Fibroblast of villous mesenchyme (primary cell): Measurements from ENCODE around the gene ACP4. TPM values are rescaled to one million over a fixed set of nuclear protein-coding genes. Genes with fewer than 3 reads are reported as not detected.

Experiments
- DNase-seq: peaks from one replicate; pipeline ENCODE4 v3.0.0-alpha.2; 2010; ENCODE audit warnings: low read depth
- H3K4me3 ChIP-seq: 2 replicates; pipeline ENCODE4 v1.5.1; 2011; ENCODE audit warnings: low read depth, mild to moderate bottlenecking, low read length
- CTCF ChIP-seq: IDR thresholded peaks from 2 replicates; pipeline ENCODE4 v1.5.1; 2012; ENCODE audit warnings: low read depth, mild to moderate bottlenecking, low read length; ENCODE audit not compliant: insufficient read depth
- small RNA-seq: library from RNA; depleted of rRNA; stranded (forward); fragments of <200 nt; gene quantifications from one replicate; pipeline ENCODE3, GENCODE V24; 2012
- total RNA-seq: library from RNA; depleted of rRNA; stranded (reverse); fragments of >200 nt; gene quantifications from 2 replicates; pipeline ENCODE4 v1.2.3, GENCODE V29; 2012

ACP4 gene
- total RNA-seq, 1 donor = not detected

GRCh38 chr19:50842130-50842529, 51.9 kb downstream of the ACP4 start:
- DNase-seq = no peak
- no peak for TF ChIP-seq CTCF
- H3K4me3 ChIP-seq = no peak overlapping the region

GRCh38 chr19:50843205-50843604, 53.0 kb downstream of the ACP4 start:
- no peak overlapping the region for H3K4me3 ChIP-seq
- DNase-seq = no peak
- TF ChIP-seq CTCF = no peak

- no peak overlapping the region for H3K4me3 ChIP-seq
- no peak for TF ChIP-seq CTCF
- DNase-seq = no peak
These were observed 53.5 kb downstream of the ACP4 start for GRCh38 chr19:50843701-50844221.

- no peak for TF ChIP-seq CTCF
- no peak overlapping the region for H3K4me3 ChIP-seq
- DNase-seq = no peak
These were observed 54.2 kb downstream of the ACP4 start for GRCh38 chr19:50844296-50844935.

Small RNAs within 50 kb of the gene (small RNA-seq; reads per million reads assigned to genes)
- gene SNORD88A (95.0 reads per million, percentile 97 among the genes with 10 or more reads in this experiment), gene SNORD88B (not detected), gene SNORD88C (not detected)

Other genes starting within 250 kb of the ACP4 start
- under 0.01 TPM in 1 of 2 replicates, not detected in the other for gene LRRC4B, start 222.0 kb upstream of the ACP4 start, total RNA-seq
- gene SYT3, start 150.5 kb upstream of the ACP4 start, total RNA-seq = under 0.01 TPM in 1 of 2 replicates, not detected in the other
- gene C19orf81, start 141.0 kb upstream of the ACP4 start, total RNA-seq = 0.97 TPM in 1 of 2 replicates, not detected in the other
- 7.4 and 7.8 TPM in 2 replicates for gene SHANK1, start 70.6 kb upstream of the ACP4 start, total RNA-seq
- gene CLEC11A, start 67.1 kb upstream of the ACP4 start, total RNA-seq = 18.6 and 25.4 TPM in 2 replicates
- gene GPR32, start 20.0 kb upstream of the ACP4 start, total RNA-seq = not detected in 2 replicates
- not detected in 2 replicates for gene KLK1, start 33.4 kb downstream of the ACP4 start, total RNA-seq
- gene KLK15, start 43.2 kb downstream of the ACP4 start, total RNA-seq = not detected in 2 replicates
- gene KLK3, start 64.5 kb downstream of the ACP4 start, total RNA-seq = not detected in 2 replicates
- not detected in 2 replicates for gene KLK2, start 83.0 kb downstream of the ACP4 start, total RNA-seq
- not detected in 2 replicates for gene KLK4, start 121.0 kb downstream of the ACP4 start, total RNA-seq
- not detected in 2 replicates for gene KLK5, start 162.6 kb downstream of the ACP4 start, total RNA-seq
- gene KLK6, start 179.2 kb downstream of the ACP4 start, total RNA-seq = not detected in 2 replicates
- not detected in 2 replicates for gene KLK7, start 193.5 kb downstream of the ACP4 start, total RNA-seq
- not detected in 2 replicates for gene KLK8, start 211.2 kb downstream of the ACP4 start, total RNA-seq
- gene KLK10, start 229.3 kb downstream of the ACP4 start, total RNA-seq = not detected in 2 replicates
- not detected in 2 replicates for gene KLK11, start 236.2 kb downstream of the ACP4 start, total RNA-seq
- gene KLK12, start 244.6 kb downstream of the ACP4 start, total RNA-seq = not detected in 2 replicates